GM18867 (cell line): ENCODE results near the gene TM9SF4.

ENCODE experiments used
- ATAC-seq: cut with Tn5 transposase; IDR thresholded peaks from one replicate; pipeline ENCODE4 v1.9.1; 2021; ENCODE audit warnings: mild to moderate bottlenecking, moderate library complexity; ENCODE audit not compliant: unreplicated experiment

TM9SF4 gene, protein sequence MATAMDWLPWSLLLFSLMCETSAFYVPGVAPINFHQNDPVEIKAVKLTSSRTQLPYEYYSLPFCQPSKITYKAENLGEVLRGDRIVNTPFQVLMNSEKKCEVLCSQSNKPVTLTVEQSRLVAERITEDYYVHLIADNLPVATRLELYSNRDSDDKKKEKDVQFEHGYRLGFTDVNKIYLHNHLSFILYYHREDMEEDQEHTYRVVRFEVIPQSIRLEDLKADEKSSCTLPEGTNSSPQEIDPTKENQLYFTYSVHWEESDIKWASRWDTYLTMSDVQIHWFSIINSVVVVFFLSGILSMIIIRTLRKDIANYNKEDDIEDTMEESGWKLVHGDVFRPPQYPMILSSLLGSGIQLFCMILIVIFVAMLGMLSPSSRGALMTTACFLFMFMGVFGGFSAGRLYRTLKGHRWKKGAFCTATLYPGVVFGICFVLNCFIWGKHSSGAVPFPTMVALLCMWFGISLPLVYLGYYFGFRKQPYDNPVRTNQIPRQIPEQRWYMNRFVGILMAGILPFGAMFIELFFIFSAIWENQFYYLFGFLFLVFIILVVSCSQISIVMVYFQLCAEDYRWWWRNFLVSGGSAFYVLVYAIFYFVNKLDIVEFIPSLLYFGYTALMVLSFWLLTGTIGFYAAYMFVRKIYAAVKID

DNA sequence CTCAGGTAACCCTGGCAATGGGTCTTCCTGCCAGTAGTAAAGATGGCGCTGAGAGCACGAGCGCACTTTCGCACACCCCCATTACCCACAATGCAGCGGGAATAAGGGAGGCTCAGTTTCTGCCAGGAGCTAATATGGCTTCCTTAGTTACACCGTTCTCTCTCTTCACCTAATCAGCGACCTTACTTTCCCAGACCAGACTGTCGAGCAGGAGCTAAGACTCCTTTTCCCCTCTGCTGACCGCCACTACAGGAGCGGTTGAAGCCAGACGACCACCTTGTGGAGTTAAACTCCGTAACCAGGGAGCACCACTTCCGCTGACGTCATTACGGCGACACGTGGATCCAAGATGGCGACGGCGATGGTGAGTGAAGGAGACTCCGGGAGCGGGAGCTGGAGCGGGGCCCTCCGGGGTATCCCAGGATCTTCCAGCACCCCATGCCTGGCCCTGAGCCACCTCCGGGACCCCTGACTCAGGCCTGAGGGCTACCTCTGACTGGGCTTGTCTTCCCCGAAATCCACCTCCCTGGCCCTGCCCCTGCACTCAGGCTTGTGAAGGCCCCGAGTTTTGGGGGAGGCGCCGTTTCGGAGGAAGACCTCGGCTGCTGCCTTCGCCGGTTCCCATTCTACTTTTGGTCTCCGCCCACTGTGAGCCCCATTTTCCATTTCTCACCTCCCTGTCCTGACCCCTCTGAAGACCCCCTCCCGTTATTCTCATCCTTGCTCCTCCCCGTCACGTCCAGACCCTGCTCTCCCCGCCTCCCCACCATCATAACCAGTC, at the start of gene TM9SF4:
Gene TM9SF4, plus strand, starts transcription at position 323 of the 781 bp plus-strand sequence. Its CDS starts 27 bp downstream, at position 350.
- ATAC-seq: peak; percentile 79

DNA sequence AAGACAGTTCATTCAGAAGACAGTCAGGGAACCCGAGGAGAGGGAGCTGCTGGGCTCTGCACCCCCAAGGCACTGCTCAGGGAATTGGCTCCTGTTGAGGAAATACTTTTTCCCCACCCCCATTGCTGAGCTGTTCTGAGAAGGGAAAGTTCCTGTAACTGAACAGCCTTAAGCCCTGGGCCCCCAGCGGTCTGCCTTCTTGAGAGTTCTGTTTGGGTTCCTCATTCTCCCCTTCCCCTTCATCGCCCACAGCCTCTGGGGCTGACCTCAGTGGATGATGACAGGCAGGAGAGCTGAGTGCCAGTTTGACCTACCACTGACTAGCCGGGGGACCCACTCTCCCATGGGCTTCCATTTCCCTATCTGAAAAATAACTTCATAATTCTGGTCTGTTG, 46.7 kb upstream of the TM9SF4 start:
- no peak for ATAC-seq

DNA sequence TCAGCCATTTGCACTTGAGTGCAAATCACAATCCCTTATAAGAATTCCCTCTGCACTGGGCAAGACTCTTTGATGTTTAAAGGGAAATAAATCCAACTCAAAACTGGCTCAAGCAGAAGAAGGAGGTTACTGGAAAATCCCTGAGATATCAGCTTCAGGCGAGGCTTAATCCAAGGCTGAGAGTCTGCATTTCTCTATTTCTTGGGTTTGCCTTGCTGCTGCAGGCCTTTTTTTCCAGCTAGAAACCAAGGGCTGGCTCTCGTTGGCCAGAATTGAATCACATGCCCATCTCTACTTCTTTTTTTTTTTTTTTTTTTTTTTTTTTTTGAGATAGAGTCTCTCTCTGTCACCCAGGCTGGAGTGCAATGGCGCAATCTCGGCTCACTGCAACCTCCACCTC, 45.8 kb upstream of the TM9SF4 start:
- no peak for ATAC-seq

DNA sequence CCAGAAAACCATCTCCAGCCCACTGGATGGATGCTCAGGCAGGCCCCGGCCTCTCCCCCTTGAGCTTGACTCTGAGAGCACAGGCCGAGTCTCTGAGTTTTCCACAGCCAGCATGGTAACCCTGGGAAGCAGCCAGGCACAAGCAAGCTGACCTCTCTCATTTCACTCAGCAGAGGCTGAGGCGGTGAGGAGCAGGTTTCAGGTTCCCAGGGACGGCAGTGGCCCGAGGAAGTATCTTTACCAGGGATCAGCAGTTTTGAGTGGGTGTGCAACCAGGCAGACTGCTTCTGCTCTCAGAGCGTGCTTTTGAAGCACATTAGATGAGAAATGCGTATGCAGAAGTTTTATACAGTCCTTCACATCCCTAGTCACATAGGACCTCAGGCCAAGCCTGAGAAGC, 44.8 kb upstream of the TM9SF4 start:
- no peak for ATAC-seq

DNA sequence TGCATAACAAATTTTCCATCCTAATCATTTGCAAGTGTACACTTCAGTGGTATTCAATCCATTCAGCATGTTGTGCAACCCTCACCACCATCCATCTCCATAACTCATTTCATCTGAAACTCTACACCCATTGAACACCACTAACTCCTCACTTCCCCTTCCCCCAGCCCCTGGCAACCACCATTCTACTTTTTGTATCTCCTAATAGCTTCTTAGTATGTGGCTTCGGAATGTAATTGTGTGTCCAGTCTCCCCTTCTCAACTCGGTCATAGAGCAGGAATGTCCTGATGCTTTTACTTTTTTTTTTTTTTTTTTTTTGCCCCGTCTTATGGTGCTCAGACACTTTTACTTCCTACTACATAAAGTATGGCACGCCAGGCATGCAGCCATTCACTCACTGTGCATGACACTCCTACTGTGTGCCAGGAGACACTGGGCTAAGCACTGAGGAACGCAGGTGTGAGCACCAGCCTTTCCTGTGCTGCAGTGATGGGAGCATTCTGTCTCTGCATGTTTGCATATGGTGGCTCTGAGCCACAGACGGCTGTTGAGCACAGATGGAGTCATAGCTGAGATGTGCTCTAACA, 42.2 kb upstream of the TM9SF4 start:
- no peak for ATAC-seq

DNA sequence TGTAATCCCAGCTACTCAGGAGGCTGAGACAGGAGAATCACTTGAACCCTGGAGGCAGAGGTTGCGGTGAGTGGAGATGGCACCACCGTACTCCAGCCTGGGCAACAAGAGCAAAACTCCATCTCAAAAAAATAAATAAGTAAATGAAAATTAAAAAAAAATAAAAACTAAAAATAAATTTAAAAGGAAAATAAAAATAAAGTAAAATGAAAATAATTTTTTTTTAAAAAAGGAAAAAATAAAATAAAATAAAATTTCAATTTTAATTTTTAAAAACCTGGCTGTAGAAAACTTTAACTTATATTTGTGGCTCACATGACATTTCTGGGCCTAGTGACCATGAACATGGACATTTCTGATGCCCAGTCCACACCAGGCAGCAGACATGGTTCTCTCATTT, 41.3 kb upstream of the TM9SF4 start:
- ATAC-seq: no peak

DNA sequence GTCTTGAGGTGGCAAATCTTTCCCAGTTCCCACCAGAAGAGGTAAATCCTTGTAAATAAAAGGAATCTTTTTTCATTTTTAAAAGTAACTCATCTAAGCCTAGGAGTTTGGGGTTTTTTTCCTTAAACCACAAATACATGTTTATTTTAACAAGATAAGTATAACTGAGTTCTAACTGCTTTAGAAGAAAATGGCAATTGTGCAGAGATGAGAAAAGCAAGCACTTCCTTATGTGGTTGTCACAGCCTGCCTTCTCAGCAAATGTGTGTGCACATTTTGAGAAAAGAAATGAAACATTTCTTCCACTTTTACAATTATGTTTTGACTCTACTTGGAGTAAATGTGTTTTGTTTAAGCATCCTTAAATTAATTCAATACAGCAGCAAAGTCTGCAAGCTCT, 39.8 kb upstream of the TM9SF4 start:
- no peak for ATAC-seq

DNA sequence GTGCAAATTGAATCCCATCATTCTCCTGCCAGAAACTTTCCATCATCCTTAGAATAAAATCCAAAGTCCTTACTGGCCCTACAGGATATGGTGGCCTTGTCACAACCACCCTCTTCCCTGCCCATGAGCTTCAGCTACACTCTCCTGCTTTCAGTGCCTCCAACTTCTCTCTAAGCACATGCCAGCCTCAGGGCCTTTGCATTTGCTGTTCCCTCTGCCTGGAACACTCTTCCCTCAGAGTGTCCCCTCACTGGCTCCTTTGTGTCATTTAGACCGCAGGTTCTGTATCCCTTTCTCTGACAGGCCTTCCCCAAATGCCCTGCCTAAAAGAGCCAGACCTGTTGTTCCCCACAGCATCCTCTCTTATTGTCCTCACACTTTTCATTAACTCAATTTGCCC, 39.2 kb upstream of the TM9SF4 start:
- no peak for ATAC-seq

DNA sequence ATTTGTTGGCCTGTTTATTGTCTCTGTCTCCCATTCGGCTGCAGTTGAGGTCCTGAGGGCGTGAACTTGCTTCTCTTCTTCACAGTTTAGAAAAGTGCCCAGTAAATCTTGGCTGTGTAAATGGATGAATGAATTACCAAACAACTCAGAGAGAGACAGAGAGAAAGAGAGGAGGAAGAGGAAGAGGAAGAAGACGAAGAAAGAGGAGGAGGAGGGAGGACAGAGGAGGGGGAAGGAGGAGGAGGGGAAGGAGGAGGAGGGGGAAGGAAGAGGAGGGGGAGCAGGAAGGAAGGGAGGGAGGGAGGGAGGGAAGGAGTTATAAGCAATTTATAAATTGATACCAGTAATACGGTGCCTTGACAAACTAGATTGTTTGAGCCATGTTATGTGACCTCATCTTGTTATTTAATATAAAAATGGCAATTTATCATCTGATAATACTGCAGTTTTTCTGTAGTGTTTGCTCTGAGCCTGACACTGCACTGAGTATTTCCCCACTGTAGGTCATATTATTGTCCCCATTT, 38.8 kb upstream of the TM9SF4 start:
- no peak for ATAC-seq

DNA sequence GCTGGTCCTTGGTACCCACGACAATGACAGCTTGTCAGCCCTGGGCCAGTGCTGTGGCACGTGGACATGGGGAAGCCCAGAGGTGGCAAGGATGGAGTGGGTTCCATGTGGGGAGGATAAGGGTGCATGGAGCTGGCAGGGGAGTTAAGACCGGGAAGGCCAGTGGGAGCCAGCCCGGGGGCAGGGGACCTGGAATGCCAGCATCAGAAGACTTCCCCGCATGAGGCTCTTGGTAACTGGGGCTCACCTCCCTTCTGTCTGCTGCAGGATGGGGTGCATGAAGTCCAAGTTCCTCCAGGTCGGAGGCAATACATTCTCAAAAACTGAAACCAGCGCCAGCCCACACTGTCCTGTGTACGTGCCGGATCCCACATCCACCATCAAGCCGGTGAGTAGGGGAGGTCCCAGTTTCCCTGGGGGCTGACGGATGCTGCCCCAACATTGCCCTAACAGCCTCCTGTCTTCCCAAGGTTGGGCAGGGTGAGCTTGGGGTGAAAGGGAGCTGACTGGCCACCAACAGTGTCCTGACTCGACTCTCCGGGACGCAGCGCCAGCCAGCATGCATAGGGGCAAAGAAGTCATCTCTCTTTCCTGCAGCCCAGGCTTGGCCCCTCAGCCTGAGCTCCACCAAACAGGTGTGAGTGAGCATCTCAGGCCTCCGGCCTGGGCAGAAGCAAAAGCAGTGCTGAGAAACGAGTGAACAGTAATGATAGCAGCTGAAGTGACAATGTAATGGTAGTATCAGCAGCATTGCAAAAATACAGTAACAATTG, 37.9 kb upstream of the TM9SF4 start:
- ATAC-seq: no peak

DNA sequence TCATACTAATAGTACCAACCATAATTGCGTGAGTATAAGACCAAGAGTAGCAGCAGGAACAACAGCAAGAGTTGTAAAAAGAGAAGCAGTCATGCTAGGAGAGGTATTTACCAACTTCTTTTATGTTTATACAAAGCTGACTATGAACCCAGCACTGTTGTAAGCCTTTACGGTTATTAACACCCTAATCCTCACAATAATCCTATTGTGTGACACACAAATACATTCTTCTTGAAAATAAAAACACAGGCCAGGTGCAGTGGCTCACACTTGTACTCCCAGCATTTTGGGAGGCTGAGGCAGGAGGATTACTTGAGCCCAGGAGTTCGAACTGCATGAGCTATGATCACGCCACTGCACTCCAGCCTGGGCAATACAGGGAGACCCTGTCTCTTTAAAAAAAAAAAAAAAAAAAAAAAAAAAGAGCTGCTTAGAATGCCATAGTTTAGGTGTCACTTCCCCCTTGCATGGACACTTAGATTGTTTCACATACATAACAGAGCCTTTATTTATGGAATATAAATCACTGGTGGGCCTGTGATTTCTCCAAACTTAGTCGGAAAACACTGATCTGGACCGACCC, 37.3 kb upstream of the TM9SF4 start:
- ATAC-seq: no peak

DNA sequence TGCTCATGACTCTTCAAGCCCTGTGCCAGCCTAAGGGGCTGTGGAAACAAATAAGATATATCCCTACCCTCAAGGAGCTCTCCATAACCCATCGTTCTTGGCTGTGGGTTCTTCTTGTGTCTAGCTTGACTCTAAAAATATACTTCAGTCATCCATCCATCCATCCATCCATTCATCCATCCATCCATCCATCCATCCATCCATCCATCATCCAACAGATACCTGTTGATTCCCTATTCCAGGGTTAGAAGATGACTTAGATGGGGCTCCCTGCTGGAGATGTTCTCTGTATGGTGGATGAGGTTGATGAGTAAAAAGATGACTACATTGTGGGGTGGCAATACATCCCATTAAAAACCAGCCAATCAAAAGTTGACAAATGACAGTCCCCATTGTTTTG, 34.0 kb upstream of the TM9SF4 start:
- ATAC-seq: no peak

DNA sequence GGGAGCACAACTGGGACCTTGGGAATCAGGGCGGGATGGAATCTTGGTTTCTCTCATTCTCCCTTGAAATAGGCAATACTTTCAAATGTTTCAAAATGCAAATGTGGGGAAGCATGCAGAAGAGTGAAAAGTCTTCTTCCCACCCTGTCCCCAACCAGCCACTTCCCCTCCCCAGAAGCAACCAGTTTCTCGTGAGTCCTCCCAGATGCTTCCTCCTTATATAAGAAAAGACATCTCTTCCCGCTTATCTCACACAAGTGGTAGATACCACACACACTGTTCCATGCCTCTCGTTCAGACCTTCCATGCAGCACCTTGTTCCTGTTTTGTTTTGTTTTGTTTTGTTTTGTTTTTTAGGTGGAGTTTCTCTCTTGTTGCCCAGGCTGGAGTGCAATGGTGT, 32.3 kb upstream of the TM9SF4 start:
- no peak for ATAC-seq

DNA sequence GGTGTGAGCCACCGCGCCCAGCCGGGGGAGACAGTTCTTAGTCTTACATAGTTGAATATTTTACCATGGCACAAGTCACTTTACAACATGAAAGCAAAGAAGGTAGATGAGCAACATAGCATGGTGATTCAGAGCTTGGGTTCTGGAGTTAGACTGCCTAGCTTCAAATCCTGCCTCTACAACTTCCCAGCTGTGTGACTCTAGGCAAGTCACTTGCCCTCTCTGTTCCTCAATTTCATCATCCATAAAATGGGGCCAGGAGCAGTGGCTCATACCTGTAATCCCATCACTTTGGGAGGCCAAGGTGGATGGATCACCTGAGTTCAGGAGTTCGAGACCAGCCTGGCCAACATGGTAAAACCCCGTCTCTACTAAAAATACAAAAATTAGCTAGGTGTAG, 31.2 kb upstream of the TM9SF4 start:
- ATAC-seq: no peak

DNA sequence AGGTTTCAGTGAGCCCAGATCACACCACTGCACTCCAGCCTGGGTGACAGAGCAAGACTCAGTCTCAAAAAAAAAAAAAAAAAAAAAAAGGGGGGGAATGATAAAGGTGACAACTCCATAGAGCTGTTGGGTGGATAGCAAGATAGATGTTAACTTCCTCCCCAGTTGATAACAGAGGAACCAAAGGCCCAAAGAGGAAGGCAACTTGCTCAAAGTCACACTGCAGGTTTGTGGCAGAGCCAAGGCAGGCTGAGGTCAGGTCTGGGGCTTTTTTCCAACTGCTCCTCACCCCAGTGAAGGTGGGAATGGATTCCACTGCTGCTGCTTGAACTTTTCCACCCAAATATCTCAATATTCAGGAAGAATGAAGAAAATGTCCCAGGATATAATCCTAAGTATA, 30.7 kb upstream of the TM9SF4 start:
- ATAC-seq: no peak

DNA sequence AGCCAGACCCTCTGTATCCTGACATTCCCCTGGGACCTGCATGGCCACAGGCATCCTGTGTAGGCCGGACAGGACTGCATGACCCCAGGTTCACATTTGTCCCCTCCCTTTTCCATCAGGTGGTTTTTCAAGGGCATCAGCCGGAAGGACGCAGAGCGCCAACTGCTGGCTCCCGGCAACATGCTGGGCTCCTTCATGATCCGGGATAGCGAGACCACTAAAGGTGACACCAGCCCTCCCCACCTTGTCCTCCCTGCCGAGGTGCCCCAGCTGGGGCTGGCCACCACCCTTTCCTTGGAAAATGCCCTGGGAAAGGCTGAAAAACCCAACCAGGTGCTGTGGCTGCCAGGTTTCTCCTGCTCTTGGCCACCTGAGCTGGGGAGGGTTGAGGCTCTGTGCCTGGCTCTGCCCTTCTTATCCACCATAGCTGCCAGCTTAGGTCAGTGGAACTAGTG, 29.8 kb upstream of the TM9SF4 start:
- ATAC-seq: no peak

DNA sequence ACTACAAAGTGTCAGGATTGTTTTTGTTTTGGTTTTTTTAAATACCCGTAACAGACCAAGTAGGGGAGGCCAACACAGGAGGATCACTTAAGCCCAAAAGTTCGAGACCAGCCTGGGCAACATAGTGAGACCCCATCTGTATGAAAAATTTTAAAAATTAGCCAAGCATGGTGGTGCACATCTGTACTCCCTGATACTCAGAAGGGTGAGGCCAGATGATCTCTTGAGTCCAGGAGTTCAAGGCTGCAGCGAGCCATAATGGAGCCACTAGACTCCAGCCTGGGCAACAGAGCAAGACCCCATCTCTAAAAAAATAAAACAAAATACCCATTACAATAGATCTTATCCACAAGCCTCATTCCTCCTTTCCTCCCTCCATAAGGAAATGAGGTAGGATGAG, 28.7 kb upstream of the TM9SF4 start:
- ATAC-seq: no peak

DNA sequence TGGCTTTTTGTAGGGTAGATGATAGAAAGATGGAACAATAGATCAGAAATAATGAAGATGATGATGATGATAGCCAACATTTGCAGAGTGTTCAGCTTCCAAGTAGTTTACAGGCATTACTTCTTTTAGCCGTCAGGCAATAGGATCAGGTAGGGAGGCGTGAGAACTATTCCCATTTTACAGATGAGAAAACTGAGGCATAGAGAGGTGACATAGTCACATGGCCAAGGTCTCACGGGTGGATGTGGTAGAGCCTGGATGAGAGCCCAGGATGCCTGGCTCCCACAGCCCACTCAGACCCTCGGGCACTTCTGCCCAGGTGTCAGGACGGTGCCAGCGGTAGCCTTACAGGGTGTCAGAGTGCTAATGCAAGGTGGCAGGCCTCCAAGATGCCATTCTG, 26.0 kb upstream of the TM9SF4 start:
- no peak for ATAC-seq

DNA sequence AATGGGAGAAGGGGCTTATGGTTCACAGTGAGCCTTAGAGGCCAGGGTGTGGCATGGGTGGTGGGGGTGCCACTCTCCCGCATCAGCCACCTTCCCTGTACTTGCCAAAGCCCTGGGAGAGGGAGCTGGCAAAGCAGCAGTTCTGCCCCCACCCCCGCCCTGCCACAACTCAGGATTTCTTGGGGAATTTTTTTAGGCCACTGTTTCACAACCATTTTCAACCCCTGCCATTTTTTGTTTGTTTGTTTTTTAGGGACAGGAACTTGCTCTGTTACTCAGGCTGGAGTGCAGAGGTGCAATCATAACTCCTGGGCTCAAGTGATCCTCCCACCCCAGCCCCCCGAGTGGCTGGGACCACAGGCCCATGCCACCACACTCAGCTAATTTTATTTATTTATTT, 22.4 kb upstream of the TM9SF4 start:
- no peak for ATAC-seq

DNA sequence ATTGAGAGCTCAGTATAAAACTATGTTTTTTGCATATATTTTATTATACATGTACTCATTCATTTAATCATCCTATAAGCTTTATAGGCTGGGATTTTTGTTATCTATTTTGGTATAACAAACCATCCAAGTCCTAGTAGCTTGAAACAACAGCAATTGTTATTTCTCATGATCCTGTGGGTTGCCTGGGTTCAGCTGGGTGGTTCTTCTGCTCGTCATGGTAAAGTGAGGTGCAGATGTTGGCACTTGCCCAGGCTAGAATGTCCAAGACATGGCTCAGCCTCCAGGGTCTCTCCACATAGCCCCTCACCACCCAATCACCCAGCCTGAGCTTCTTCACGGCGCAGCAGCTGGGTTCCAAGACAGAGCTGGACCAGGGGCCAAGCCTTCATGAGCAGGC, 20.8 kb upstream of the TM9SF4 start:
- ATAC-seq: no peak
